GM10266 (cell line): ENCODE data around the gene APOBEC3H.

Experiments
- DNase-seq: peaks from one replicate; pipeline ENCODE4 v3.0.0; 2012; ENCODE audit errors: extremely low spot score
- TF ChIP-seq, protein P1 (sequence below): IDR thresholded peaks from 2 replicates; pipeline ENCODE4 v1.5.1; 2012; ENCODE audit warnings: mild to moderate bottlenecking, low read depth; ENCODE audit not compliant: control insufficient read depth, insufficient read depth; ENCODE audit errors: missing control alignments

The APOBEC3H gene

DNA sequence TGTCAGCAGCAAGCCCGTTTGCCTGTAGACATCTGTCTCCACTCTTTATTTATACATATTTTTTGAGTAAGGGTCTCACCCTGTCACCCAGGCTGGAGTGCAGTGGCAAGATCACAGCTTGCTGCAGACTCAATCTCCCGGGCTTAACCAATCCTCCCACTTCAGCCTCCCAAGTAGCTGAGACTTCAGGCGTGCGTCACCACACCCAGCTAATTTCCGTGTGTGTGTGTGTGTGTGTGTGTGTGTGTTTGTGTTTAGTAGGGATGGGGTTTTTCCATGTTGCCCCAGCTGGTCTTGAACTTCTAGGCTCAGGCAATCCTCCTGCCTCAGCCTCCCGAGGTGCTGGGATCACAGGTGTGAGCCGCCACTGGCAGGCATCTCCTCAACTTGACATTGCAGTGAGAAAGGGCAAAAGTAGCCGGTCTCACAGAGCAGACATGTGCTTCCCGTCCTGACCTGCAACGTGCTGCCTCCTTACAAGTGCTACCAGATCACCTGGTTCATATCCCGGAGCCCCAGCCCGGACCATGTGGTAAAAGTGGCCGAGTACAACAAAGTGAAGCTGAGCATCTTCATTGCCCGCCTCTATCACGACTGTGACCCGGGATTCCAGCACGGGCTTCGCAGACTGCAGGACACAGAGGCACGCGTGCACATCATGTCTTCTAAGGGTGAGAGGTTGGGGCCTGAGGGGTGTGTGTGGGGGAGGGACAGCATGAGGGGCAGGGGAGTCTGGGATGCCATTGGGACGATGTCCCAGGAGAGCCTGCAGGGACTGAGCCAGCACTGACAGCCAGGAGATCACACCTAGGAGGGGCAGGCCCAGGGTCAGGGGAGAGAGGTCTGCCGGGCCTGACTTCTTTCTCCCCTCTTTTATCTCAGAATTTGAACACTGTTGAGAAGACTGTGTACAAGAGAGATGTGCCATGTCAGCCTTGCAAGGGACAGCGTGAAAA, 5.6 kb upstream of the APOBEC3H start:
- TF ChIP-seq, protein P1, sequence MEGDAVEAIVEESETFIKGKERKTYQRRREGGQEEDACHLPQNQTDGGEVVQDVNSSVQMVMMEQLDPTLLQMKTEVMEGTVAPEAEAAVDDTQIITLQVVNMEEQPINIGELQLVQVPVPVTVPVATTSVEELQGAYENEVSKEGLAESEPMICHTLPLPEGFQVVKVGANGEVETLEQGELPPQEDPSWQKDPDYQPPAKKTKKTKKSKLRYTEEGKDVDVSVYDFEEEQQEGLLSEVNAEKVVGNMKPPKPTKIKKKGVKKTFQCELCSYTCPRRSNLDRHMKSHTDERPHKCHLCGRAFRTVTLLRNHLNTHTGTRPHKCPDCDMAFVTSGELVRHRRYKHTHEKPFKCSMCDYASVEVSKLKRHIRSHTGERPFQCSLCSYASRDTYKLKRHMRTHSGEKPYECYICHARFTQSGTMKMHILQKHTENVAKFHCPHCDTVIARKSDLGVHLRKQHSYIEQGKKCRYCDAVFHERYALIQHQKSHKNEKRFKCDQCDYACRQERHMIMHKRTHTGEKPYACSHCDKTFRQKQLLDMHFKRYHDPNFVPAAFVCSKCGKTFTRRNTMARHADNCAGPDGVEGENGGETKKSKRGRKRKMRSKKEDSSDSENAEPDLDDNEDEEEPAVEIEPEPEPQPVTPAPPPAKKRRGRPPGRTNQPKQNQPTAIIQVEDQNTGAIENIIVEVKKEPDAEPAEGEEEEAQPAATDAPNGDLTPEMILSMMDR, result no peak
- no peak for DNase-seq

DNA sequence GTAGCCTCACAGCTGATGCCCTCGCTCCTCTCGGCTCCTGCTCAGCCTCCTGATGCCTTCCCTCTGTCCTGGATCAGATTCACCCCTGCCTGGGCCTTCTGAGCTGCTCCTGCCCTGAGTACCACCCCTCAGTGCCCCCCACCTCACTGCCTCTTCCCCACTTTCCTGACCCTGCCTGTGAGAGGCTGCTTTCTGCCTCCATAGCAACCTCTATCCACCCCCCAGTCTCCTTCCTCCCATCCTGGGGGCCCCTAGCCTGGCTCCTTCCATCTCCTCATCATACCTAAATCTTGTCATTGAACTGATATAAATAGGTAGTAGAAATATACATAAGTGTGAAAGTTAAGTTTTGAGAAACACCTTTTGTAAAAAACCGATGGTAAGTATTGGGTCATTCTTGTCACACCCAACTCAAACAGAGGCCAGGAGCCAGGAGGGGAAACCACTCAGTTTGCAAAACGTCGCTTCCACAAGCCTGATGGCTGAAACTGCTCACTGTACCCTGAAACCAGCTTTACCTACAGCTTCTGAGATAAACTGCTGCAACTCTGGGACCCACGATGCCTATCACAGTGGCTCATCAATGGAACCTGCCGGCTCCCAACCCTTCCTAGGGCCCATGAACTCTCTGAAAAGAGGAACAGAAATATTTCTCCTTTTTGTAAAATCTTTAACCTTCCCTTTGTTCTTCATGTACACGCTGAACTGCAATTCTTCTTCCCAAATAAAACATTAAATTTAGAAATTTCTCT, 4.8 kb upstream of the APOBEC3H start:
- DNase-seq, result no peak
- TF ChIP-seq, protein P1, result no peak

DNA sequence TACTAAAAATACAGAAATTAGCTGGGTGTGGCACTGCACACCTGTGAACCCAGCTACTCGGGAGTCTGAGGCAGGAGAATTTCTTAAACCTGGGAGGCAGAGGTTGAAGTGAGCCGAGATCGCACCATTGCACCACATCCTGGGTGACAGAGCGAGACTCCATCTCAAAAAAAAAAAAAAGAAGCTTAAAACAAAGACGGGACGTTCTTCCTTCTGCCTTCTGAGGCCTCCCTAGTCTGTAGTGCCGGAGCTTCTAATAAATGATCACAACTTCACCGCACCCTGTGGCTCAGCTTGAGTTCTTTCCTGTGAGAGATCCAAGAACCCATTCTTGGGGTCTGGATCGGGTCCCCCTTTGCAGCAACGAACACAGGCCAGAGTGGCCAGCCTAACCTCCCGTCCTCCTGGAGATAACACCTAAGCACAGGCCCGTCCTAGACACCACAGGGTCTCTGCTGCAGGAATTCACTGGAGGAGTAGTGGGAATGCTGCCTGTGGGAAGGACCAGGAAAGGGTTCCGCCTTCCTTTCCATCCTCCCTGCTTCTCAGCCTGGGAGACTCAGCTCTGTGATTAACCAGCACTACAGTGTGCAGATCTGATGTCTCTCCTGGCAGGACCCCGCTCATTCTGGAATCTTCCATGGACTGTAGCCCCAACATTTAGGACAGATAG, 2.2 kb upstream of the APOBEC3H start:
- TF ChIP-seq, protein P1, result no peak
- no peak for DNase-seq

DNA sequence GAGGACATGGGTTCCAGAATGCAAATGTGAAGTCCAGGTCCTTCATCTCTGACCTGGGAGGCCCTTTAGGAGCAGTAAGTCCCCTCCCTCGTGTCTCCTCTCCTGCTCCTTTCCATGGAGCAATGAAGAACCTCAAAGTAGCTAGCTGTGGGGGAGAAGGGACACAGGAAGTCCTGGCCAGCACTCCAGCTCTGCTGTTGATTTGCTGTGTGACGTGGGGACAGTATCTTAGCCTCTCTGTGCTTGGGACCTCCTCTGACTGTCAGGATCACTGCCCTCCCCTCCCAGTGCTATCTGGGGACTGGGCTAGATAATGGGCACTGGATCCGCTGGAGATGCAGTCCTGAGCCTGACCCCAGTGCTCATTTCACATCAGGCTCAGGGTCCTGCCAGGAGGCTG, 1.1 kb upstream of the APOBEC3H start:
- DNase-seq, result no peak
- TF ChIP-seq, protein P1, result no peak

DNA sequence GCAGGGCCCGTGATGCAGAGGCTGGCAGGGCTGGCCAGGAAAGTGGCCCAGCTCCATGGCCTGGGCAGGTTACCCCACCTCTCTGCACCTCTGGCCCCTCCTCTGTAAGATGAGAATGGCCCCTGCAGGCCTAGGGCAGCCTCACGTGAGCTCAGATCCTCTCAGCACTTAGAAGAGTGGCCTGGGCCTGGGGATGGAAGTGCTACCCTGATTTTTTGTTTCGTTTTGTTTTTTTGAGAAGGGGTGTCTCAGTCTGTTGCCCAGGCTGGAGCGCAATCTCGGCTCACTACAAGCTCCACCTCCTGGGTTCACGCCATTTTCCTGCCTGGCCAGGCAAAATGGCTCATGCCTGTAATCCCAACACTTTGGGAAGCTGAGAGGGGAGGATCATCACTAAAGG, 982 bp downstream of the APOBEC3H start:
- DNase-seq, result peak; percentile 58
- TF ChIP-seq, protein P1, result no peak

DNA sequence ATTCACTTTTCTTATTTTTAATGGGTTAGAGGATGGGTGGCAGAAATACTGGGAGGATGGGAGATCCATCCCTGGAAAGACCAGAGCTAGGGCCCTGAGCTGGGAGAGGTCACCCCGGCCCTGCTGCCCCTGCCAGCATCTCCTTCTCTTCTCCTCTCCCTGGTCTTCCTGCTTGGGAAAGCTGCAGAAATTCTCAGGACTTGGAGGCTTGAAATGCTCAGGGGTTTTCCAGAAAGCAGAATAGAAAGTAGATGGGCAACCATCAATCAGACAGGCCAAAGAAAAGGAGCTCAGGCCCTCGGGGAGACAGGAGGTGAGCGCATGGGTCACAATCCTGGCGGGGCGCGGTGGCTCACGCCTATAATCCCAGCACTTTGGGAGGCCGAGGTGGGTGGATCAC, 1.5 kb downstream of the APOBEC3H start:
- no peak for DNase-seq
- TF ChIP-seq, protein P1, result no peak
